HG03571 (cell line): ENCODE data around the gene PTPN23.

Experiments
- ATAC-seq: cut with Tn5 transposase; IDR thresholded peaks from one replicate; pipeline ENCODE4 v1.9.1; 2021; ENCODE audit not compliant: unreplicated experiment

Gene PTPN23

DNA sequence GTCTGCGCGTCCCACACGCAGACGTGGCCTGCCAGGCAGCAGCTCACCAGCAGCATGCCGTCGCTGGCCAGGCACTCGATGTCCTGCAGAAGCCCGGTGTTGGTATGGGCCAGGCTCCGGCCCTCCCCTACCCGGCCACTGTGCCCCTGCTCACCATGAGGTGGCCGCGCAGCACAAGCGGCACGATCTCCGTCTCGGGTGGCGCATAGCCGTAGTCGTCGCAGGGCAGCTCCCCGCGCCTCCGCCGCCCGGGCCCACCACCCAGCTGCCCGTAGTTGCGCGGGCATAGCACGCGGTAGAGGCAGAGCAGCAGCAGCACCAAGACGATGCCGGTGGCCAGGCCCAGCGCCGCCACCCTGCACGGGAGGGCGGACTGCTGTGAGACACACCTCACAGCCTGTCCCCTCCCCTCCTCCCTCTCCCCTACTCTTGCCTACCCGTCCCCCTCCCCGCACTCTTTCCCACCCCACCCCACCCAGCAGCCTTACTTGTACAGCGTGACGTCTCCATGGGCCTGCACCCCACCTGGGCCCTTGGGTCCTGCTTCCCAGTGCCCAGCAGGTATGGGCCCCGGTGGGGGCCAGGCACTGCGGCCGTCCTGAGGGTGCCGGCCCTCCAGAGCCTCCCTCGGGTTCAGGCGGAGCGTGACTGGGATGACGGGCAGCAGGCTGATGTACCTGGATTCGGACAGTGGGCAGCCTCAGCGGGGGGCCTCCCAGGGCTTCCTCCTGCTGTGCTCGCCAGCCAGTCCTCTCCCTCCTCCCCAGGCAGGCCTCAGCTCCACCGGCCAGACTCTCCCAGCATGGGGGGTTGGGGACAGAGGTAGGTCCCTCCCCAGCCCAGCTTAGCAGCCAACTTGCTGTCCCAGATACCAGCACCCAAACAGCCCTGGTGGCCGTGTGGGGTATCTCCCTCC lies 37.6 kb downstream of the PTPN23 start:
- no peak for ATAC-seq

DNA sequence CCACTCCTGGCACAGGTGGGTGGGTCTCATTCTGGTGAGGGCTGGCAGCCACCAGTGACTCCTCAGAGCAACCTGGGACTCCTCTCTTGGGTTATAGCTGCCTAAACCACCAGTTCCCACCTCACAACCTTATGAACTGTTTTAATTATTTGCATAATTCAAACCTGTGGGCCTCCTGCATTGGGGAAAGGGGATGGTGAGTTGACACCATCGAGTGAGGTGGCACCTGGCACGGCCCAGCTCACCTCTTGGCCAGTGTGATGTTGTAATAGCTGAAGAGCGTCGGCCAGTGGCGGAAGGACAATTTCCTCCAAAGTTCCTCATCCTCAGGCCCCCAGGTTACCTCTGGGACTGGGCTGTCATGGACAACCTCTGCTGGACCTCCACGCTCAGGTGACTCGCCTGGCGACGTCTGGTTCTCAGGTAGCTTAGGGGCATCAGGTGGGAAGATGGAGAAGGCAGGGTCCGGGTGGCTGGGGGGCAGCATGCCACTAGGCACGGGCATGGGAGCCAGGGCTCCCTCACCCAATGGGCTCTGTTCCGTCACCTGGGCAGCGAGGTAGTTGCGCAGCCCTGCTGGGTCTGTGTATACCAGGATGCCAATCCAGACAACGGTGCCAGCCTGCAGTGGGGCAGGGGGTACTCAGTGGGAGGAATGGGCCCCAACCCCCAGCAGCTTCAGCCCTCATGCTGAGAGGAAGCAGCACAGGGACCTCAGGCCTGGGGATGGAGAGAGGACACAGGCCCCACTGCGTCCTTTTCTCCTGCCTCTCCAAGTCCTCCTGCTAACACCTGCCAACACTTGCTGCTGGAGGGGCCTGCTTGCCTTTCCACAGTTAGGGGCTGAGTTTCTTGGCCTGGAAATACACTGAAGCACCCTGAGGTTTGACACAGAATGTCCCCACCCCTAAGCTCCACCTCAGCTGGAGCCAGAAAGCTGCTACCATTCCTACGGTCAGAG lies 38.5 kb downstream of the PTPN23 start:
- ATAC-seq, result no peak

DNA sequence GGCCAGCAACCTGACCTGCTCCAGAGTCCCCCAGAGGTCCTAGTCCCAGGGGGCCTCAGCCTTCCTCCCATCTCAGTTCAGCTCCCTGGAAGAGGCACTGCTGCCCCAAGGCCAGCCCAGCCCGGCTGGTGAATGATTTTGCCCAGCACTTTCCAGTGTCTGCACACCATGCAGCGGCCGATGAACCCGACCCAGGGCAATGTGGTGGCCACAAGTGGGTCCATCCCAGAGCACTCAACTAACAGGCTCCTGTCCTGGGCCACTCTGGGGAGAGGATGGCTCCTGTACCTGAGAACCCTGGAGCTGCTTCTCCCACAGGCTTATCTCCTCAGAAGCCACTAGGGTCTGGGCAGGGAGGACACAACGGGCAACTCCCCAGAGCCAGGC lies 39.2 kb downstream of the PTPN23 start:
- ATAC-seq, result no peak

DNA sequence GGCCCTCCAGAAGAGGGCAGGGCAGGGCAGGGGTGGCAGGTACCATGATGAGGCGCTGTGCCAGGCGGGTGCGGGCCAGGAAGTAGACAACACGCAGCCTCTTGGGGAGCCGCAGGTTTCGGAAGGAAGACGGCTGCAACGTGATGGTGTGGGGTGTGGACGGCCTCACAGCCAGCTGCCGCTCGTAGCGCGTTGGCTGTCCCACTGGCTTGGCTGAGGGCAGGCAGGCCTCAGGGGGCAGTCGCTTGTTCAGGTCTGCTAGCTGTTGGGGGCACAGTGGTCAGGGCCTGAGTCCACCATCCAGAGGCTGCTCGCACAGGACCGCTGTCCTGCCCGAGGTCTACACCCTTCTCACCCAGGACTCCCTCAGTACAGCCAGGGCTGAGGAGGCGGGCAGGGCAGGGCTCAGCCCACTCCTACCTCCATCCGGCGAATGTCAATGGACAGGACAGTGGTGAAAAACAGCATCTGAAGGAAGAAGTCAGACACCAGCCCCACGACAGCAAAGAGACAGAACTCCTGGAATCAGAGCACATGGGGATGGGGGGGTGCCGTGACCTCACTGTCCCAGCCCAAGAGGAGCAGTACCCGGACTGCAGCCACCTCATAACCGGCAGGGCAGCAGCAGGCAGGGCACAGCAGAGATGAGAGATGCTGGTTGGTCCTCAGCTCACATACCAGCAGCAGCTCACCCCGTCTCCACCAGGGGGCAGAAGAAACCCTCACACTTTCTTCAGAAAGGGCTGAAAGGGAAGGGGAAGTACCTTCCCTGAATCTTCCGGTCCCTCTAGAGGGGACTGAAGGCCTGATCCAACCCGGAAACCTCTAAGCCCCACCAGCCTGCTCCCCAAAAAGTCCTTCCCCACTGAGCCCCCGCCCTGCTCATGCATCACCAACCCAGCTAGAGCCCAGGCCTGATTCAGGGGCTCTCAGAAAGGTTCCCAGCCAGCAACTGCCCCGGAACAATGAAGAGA lies 40.0 kb downstream of the PTPN23 start:
- peak; percentile 58 for ATAC-seq

DNA sequence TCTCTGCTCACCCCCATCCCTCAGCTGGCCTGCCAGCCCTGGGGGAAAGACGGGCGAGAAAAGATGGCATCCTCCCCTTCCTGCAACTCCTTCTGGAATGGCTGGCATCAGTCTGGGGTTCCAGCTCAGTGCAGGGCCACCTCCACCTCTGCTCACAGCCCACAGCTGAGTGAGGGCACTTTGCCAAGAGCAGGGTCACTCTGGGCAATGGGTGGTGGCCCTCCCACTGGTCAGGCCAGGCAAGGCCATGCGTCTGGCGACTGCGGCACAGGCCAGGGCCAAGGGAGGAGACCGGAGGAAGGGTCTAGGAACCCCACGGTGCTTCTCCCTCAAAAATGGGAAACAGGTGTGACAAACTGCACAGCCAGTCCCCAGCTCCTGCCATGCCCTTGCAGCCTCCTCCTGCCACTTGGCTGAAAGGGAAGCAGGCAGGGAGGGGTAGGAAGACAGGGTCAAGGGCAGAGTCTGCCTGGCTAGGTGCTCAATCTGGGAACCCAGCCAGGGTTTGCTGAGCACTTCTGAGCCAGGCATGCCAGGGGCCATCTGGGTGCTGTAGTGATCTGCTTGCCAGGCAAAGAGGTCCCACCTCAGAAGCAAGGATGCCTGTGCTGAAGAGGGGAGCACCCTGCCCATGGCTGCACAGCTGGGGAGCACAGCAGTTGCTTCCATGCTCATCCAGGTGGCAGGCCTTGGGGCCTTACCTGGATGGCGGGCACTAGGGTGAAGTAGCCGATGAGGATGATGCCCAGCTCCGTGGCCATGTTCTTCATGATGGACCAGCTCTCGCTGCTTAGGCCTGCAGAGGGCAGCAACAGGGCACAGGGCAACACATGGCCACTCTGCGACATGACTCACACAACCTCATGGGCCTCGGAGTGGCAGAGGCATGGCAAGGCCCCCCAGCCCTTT lies 41.2 kb downstream of the PTPN23 start:
- no peak for ATAC-seq

DNA sequence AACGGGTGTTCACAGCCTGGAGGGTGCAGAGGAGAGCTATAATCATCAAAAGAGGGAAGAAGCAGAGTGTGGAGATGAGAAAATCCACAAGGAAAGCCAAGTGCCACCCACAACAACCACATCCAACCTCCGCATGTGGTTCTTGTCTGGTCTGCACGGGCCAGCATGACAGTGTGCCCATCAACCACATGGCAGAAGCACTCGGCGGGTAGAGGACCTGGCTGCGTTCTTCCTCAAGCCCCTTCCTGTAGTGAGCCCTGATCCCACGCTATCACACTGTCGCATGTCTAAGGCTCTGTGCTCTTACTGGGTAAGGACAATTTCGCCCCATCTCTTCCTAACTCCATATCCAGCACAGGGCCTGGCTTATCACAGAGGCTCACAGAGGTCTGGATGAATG lies 41.9 kb downstream of the PTPN23 start:
- ATAC-seq, result no peak

DNA sequence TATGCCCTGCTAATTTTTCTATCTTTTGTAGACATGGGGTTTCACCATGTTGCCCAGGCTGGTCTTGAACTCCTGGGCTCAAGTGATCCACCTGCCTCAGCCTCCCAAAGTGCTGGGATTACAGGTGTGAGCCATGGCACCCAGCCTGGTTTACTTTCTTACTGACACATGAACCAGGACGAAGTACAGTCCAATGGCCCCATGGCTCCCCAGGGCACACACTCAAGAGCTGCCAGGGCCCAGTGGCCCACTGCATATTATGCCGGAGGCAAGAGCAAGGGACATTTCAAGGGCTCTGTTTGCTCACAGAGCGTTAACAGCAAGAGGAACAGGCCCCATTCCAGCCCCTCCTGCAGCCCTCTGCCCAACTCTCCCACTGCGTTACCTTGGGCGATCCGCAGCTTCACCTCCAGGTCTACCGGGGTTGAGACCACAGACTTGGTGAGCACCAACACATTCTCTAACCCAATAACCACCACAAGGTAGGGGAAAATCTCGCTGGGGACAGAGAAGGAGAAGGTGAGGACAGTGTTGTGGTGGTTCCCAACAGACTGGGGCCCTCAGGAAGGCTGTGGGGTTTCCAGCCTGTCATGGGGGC lies 42.8 kb downstream of the PTPN23 start:
- ATAC-seq, result no peak

DNA sequence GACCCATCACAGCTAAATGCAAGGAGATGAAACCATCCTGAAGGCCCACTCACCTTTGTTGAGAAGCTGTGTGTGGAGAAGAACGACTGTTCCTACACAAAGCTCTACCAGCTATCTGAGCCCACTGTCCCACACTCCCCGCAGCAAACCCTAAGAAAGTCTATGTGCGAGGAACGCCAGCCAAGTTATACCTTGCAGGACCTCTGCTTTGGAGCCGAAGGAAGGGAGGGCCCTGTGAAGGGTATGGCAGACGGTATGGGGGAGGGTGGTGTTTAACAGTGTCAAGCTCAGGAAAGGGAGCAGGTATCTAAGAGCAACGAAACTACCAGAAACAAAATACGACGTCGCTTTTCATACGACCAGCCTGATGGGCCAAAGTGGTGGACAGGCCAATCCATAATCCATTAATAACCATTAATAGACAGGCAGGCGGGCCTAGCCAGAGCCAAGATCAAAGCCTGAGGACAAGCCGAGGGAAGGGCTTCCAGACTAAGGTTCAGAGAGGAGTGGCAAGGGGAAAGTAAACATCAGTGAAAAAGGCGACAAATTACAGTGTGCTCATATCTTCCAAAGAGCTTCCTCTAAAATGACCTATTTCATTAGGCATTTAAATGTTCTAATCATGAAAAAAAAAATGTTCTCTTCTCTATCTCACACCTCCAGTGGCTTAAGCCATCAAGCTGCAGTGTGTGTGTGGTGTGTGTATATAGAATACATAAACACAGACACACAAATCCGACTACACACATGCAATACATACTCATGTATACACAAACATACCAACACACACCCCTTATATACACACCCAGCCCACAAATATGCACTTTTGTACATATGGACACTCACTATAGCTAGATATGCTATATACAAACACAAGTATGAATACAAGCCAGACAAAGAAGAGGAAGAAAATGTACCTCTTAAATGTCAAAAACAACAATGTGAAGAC lies 43.9 kb downstream of the PTPN23 start:
- no peak for ATAC-seq

DNA sequence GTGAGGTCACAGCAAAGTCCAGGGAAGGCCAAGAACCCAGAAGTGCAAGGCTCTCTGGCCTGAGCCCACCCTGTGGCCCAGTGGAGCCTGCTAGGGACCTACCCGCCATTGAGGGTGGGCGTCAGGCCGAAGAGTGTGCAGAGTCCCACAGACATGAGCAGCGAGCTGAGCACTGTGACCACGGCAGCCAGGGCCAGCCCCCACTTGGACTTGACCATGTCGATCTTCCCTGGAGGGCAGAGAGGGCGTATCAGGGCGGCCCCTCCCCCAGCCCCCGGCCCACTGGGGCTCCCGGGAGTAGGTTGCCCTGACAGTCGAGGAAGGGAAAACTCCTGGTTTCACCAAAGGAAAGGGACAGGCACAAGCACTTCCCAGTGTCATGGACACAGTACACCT lies 44.6 kb downstream of the PTPN23 start:
- no peak for ATAC-seq

DNA sequence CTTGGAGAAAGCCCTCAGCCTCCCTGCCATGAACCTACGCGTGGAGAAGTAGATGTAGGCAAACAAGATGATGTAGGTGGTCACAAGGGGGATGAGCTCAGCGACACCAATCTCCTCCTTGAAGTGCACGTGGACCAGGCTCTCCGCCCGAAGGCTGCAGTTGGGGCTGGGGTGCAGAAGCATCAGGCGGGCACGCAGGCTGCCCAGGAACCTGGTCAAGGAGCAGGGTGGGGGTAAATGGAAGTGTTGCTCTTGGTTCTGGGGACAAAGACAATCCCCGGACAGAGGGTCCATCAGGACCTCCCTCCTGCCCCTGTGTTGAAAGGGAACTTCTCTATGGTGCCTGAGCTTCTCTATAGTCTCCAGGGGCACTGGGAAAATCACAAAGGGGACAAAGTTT lies 45.1 kb downstream of the PTPN23 start:
- ATAC-seq, result no peak

DNA sequence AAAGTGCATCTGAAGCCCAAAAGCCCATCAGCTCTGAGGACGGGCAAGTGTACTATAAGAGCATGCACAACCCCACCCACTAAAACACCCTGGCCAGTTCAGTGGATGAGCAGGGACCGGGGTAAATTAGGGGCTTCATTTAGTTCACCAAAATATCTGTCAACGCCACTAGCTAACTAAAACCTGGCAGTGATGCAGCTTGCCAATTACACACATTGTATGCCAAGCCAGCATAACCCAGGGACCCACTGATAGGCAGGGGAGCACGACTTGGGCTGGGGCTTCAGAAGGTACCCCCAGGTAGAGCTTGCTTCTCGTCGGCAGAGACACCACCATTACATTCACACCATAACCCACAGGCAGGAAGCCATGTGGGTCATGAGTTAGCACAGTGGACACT lies 47.0 kb downstream of the PTPN23 start:
- ATAC-seq, result no peak

DNA sequence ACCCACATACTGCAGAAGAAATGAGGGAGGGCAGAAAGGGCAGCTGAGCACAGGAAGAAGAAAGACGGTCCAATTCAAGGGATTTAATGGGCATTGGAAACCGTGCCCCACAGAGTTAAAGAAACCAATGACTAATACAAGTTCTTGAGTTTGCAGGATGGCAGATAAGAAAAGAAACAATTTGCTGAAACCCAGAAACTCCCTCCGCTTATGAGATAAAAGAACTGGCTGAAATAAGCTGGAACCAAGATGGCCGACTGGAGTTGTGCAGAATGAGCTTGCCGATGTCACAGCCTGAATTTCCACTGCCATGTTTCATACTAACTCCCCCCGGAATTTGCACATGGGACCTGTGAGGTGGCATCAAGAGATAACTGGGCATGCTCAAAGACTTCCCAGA lies 47.8 kb downstream of the PTPN23 start:
- no peak for ATAC-seq

DNA sequence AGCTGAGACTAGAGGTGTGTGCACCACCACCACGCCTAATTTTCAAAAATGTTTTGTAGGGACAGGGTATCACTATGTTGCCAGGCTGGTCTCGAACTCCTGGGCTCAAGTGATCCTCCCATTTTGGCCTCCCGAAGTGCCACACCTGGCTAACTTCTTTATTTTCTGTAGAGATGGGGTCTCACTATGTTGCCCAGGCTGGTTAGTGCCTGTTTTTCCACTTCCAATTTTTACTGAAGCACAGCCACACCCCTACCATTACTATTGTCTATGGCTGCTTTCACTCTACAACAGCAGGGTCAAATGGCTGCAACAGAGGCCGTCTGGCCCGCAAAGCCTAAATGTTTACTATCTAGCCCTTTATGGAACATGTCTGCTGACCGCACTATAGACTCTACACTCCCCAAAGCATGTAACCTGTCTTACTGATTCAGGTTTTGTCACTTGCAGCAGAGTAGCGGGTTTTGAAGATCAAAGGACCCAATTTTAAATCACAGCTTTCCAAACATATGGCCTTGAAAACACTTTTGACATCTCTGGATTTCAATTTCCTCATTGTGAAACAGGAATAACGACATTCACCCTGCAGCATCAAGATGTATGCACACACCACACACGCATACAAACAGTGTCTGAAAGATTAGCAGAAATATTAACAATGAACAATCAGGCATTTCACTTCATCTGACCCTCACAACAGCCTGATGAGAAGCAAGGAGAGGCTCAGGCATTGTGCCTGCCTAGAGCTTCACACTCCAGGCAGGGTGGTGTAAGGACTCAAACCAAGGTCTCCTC lies 48.9 kb downstream of the PTPN23 start:
- ATAC-seq, result no peak

DNA sequence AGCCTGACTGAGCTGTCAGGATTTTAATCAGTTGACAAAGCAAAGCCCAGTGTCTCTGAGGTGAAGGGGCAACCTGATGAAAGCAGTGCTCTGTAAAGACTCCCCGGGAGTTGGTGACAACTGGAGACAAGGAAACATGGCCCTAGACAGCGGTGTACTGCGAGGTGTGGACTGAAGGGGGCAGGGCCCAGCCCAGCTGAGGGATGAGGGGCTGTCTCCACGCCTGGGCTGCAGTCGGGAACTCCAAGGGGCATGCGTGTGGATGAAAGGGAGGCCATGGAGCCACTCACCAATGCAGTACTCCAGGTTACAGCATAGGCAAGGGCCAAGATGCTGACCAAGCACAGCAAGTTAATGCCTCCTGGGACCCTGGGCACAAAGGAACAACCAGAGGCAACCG lies 49.8 kb downstream of the PTPN23 start:
- no peak for ATAC-seq

DNA sequence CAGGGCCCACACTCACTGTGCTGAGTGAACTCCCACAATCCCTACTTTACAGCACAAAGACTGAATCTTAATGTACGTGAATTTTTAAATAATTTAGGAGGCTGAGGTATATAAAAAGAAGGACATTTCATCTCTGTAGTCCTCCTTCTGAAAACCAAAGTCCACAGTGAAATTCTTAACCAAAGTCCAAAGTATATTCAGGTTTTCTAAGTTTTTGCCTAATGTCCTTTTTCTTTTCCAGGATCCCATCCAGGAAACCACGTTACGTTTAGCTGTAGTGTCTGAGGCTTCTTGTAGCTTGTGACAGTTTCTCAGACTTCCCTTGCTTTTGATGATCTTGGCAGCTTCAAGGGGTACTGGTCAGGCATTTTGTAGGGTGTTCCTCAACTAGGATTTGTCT lies 50.4 kb downstream of the PTPN23 start:
- ATAC-seq, result no peak

DNA sequence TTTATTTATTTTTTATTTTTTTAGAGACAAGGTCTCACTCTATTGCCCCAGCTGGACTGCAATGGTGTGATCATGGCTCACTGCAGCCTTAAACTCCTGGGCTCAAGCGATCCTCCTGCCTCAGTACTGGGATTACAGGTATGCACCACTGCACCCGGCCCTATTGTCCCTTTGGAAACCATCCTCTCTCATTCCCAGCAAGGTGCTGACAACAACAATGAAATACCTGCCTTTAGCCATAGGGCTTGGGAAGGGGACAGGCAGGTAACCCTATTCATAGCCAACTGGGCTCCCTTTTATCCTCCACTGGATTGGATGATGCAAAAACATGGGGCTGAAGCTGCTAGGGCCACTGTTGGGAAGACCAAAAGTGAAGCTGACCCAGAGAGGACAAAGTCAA lies 51.9 kb downstream of the PTPN23 start:
- ATAC-seq, result no peak

DNA sequence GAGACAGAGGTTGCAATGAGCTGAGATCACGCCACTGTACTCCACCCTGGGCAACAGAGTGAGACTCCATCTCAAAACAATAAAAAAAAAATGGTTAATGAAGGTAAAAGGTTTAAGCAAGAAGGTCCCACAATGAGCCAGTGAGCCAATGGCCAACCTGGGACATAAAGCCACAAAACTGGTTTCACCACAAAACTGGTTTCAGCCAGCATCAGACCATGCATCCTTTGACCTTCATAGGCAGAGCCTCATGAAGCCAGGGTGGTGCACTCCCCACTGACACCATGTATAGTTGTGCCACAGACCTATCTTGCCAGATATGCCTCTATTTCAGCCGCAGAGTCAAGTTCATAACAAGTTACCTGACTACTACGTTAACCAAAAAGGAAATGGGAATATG lies 53.0 kb downstream of the PTPN23 start:
- ATAC-seq, result no peak
